ENCODE measurements around the gene GALNT13.

Gene GALNT13

DNA sequence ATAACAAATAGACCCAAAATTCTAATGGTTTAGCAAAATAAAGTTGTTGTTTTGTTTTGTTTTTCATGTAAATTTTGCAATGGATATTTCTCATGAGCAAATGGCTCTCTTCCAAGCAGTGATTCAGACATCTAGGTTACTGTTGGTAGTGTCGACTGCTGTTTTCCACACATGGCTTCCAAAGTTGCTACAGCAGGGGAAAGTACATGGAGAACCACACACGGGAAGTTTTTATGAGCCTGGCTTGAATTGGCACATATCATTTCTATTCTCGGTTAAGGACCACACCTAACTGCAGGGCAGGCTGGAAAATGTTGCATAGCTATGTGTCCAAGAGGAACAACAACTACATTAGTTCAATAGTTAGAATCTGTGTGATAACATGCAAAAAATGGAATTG, 262.1 kb downstream of the GALNT13 start:
- DNase-seq, result no peak

DNA sequence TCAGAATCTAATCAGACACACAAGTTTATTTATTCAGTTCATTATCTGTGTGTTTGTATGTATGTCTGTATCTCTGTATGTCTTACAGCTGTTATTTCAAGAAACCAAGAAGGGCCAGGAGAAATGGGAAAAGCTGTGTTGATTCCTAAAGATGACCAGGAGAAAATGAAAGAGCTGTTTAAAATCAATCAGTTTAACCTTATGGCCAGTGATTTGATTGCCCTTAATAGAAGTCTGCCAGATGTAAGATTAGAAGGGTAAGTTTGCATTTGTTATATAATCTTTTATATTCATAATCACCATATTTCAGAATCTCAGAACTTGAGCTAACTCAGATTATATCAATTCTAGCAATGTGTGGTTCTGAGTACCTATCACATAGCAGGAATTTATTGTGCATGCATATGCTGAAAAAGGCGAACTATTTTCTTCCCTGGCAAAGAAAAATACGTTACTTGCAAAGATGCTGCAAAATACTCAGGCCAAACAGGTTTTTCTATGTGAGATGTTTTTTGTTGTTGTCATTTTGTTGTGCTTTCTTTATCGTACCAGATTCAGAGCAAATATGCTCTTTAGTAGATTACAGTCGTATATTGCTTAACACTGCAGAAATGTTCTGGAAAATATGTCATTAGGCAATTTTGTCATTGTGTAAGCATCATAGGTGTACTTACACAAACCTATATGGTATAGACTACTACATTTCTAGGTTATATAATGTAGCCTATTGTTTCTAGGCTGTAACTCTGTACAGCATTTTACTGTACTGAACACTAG, 268.7 kb downstream of the GALNT13 start:
- DNase-seq, result no peak

DNA sequence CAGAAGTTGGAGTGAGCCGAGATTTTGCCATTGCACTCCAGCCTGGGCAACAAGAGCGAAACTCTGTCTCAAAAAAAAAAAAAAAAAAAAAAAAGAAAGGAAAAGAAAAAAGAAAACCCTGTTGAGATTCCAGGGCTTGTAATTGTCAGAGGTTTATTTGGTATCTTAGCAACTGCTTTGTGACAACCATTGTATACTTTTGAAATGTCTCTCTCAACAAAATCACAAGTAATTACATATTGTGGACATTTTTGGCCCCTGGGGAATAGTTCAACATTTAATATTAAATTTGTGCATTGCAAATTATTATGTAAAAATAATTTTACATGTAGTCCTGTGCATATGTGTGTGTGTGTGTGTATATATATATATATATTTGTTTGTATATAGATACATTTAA, 270.8 kb downstream of the GALNT13 start:
- DNase-seq, result no peak

DNA sequence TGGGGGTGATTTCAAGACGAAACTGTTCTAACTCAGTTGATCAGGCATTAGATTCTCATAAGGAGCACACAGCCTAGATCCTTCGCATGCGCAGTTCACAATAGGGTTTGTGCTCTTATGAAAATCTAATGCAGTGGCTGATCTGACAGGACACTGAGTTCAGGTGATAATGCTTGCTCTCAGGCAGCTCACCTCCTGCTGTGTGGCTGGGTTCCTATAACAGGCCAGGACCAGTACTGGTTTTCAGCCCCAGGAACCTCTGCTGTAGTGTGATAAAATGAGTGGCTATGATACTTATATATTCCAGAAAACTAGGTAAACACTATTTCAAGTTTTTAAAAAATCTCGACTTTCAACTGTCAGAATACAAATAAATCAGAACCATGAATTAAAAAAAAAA, 271.4 kb downstream of the GALNT13 start:
- no peak for DNase-seq

DNA sequence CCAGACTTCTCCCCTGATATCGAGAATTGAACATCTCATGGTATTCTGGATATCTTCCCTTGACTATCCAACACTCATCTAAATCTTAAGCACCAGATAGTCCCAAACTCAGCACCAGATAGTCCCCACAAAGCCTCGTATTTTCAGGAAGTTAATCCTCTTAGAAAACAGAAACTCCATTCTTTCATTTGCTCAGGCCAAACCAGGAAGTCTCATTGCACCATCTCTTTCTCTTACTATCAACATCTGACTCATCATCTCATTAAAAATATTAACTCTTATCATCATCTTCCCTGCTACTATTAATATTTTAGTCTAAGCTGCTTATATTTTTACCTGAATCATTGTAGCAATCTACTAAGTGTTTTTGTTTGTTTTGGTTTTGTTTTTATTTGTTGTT, 286.4 kb downstream of the GALNT13 start:
- peak in 1 of 3 donors; percentile 16 for DNase-seq

DNA sequence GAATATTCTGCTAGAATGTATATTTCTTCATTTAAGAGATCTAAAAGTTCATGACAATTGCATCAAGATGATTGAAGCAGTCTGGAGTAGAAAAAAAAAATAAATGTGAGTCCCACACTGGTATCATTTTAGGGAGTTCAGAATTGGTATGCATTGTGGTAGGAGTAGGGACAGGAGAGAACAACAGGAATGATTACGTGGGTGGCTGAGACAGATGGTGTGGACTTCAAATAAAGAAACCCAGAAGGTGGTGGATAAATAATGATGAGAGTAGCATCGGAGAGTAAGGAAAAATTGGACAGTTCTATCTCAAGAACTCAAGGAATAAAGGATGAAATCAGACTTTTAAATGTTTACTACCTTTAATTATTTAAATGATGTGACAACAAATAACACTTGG, 289.6 kb downstream of the GALNT13 start:
- no peak for DNase-seq

DNA sequence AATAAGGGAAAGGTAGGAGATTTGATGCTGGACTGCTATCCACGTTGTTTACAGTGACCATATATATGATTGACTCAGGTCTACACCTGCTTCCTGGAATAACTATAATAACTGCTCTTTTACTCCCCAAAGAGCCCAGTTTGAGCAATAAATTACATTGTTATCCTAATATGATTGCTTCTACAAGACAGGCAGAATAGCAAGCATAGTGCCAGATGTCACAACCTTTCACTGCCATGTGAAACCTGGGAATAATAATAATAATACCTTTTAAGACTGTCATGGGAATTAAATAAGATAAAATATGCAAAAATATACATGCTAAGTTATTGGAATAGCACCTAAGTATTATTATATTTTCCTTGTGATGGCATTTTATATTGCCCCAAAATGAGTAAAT, 298.7 kb downstream of the GALNT13 start:
- DNase-seq, result no peak

DNA sequence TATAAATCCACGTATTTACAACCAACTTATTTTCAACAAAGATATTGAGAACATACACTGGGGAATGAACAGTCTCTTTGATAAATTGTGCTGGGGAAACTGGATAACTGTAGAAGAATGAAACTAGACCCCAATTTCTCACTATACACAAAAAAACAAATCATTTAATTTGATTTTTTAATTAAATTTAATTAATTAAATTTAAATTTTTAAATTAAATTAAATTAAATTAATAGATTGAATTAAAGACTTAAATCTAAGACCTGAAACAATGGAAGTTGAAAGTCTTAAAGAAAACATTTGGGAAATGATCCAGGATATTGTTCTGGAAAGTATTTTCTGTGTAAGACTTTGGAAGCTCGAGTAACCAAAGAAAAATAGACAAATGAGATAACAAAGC, 301.4 kb downstream of the GALNT13 start:
- DNase-seq, result no peak

DNA sequence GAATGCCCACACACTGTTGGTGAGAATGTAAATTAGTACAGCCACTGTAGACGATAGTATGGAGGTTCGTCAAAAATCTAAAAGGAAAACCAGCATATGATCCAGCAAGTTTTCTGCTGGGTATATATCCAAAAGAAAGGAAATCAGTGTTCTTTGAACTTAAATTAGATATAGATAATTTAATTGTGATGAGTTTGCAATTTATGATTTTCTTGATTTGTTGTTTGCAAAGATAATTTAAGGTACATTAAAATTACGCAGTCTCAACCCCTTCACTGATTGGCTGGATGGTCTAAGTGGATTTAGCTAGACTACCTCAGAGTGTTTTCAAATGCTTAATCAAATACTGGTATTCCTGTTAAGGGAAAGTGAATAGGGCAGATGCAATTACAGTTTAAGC, 302.2 kb downstream of the GALNT13 start:
- DNase-seq, result no peak

DNA sequence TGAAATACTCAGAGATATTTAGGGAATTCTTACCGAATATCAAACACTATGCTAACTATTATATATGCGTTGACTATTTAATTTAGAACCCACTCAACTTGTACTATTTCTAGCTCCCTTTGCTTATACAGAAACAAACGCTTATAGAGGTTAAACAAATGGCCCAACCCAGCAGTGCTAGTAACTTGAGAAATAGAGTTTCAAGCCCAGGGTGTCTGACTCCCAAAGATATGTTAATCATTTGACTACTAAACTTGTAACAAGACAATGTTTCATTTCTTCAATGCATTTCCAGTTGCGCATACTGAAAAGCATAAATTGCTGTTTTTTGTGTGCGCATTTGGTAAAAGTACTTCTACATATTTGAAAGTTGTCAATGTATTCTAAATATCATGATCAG, 310.3 kb downstream of the GALNT13 start:
- no peak for DNase-seq

DNA sequence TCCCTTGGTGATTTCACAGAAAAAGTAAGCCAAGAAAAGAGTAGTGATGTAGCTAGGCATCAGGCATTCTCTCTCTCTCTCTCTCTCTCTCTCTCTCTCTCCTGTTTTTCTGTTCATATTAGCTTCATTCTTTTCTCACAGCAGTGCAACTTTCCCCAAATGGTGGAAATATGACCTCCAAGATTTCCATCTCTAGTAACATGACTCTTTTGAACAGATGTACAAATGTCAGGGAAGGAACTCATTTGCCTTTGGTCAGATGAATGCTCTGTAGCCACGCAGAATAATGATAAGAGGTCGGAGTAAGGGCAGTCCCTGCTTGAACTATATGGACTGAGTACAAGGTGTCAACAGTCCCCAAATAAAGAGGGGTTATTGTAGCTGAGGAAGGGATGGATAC, 316.2 kb downstream of the GALNT13 start:
- no peak for DNase-seq

DNA sequence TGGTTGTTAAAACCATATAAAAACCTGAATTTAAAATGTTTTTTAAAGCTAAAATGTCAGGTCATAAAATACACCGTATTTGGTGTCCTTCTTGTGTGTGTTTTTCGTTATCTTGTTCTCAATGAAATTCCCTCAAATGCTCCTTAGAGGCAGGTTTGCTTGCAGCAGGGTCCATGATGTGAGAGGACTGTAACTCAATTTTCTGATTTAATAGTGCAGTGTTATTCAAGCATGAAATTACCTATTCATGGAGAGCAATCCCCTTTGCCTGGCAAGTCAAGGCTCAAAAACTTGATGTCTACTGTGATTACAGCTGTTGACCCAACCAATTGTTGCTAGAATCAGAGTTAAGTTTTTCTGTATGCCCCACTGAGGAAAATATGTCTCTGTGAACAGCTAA, 318.2 kb downstream of the GALNT13 start:
- DNase-seq, result no peak

DNA sequence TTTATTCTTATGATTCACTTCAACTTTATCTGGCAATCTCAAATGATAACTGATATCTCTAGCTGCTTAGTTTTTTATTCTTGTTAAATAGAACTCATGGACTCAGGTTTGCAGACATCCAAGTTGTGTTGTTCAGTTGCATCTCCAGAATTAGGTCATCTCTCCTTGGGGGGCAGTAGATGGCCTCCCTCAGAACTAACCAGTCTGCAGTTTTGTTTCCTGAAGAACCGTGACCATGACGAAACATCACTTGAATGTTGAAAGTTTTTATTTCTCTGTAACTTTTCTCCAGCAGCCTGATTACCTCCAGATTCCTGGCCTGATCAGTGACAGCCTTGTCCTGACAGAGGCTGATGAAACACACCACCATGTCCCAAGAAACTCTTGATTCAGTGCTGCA, 321.5 kb downstream of the GALNT13 start:
- DNase-seq, result no peak

DNA sequence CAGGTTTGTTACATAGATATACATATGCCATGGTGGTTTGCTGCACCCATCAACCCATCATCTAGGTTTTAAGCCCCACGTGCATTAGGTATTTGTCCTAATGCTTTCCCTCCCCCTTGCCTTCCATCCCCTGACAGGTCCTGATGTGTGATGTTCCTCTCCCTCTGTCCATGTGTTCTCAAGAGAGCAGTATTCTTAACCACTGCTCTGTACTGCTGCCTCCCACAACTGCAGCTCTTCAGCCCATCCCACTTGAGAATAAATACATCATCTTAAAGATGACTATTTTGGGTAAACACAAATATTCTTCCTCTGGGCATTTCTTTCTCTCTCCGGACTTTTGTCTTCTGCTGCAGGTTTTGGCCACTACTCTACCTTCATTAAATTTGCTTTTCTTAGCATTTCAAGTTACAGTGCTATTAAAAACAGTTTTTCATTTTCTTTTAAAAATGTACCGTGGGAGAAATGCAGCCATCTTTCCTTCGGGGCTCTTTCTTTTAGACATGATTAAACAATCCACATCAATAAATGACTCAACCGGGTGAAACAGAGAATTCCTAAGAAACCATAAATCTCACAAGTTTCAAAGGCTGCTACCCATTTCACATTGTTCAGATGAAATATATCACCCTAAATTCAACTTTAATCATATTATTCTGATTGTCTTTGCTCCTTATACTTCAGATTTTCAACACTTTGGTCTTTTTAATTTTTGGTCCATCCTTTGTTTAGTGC, 323.4 kb downstream of the GALNT13 start:
- no peak for DNase-seq

DNA sequence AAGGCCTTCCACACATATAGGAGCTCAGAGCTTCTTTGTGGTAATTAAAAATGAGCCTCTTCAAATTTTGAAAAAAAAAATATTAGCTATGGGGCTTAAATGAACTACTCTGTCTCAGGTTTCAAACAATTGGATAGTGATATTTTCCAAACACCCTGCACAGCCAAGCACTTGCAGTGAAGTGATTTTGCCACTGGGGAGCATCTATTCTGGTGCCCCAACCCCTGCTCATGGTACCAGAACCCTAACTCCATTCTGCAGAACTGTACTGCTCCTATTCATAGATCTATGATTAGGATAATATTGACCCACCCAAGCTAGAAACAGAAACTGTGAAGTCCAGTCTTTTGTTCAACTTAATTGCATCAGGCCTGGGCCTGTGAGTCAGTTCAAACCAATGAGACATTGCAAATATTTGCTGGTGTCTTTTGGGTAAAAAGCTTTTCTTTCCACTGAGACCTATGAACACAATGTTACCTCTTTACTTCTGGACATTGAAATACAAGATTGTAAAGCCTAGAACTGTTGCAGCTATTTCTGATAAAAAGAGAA, 324.0 kb downstream of the GALNT13 start:
- DNase-seq, result no peak

DNA sequence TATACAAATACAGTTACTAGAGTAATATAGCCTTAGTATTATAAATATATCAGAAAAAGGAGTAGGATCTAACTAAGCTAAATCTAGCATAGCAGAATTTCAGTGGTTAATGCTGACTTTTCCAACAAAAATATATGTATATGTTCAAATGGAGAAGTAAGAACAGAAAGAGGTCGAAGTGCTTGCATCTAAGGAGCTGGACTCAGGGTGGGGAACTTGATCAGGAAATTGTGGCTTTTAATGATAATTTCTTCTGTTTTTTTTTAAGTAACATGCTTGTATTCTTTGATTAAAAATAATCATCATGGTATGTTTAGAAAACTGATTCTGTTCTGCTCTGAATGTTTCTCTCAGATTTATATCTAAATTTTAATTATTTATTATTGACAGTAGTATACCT, 327.1 kb downstream of the GALNT13 start:
- peak in 1 of 3 donors; percentile 3 for DNase-seq

DNA sequence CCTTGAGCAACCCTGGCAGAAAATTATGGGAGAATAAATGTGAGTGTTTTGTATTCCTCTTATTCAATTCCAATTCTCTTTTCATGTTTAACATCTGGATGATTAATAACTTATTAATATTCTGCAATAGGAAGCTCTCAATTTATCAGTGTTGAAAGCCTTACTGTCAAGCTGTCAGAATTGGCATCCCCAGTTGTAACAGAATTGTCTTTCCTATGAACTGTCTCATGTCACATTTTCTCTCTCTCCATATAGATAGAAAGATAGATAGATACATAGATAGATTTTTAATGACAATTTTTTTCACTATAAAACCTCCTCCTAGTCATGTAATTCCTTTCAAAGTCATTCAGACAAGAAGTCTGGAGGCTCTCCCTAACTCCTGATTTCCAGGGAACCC, 331.5 kb downstream of the GALNT13 start:
- DNase-seq, result no peak

DNA sequence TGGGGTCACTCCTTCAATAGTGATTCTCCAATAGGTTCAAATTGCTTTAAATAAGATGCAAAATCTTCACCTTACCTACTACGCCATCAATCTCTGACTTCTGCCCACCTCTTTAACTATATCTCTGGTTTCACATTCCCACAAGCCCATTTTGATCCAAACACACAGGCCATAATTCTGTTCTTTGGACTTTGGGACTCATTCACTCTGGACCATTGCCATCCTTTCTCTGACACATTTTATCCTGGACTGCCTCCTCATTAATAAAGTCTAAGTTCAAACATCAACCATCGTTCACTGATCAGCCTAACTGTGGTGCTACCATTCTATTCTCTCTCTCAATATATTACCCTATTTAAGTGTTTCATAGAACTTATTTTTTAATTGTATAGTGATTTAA, 332.2 kb downstream of the GALNT13 start:
- no peak for DNase-seq

DNA sequence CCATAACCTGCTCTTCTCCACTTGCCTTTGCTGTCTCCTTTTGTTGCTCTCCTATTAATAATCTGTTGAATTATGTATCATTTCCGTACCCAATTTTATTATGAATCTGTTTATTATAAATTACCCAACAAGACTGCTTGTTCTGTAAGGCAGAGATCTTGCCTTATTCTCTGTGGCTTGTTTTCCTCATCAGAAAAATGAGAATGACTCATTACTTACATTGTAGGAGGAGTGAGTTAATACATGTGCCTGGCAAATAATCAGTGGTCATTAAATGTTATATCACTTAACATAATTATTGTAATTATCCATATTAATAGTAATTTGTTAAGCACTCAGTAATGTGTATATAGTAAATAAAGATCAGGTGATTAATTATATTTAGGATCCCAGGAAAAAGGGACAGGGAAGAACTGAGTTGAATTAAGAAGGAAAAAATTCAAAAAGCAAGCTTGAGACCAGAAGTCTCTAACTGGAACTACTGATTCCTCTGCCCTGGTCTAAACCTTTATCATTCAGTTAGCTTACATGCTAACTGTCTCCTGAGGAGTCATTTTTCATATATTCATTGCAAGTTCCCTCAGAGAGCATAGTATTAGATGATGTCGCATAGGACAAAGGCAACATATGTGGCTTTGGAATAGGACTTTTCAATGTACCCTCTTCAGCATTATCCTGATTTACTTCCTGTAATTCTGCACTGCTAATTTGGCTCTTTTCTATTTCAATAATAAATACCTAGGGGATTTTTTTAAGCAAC, 335.7 kb downstream of the GALNT13 start:
- no peak for DNase-seq

DNA sequence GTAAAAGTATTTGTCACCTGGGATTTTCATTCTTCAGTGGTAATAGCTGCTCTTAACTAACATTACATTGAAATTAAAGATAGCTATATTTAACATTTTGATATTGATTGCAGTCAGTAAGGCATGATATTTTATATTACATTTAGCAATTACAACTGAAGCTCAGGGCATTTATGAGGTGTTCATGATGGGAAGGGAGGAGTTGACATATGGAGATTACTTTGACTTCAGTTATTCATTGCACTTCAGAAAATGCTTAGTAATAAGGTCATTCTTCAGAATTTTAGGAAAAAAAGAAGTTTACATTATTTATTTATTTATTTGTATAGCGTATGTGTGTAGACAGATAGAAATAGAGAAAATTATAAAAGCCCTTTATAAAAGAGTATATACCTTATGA, 352.0 kb downstream of the GALNT13 start:
- DNase-seq, result no peak

DNA sequence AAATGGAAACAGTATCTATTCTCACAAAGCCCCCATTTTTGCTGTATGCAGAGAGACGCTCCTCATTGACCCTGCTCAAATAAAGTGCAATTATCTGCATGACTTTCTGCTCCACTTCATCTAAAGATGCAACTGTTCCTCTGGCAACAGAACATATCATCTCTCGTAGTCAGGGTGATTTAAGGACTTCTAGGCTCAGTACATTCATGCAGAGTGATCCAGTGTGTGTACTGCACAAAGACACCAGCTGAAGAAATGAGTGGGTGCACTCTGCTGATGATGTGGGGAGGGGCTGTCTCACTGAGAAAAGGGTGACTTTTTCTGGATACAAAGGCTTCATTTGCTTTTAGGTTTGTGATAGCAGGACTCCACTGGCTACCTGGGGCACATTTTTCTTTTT, 355.2 kb downstream of the GALNT13 start:
- no peak for DNase-seq

DNA sequence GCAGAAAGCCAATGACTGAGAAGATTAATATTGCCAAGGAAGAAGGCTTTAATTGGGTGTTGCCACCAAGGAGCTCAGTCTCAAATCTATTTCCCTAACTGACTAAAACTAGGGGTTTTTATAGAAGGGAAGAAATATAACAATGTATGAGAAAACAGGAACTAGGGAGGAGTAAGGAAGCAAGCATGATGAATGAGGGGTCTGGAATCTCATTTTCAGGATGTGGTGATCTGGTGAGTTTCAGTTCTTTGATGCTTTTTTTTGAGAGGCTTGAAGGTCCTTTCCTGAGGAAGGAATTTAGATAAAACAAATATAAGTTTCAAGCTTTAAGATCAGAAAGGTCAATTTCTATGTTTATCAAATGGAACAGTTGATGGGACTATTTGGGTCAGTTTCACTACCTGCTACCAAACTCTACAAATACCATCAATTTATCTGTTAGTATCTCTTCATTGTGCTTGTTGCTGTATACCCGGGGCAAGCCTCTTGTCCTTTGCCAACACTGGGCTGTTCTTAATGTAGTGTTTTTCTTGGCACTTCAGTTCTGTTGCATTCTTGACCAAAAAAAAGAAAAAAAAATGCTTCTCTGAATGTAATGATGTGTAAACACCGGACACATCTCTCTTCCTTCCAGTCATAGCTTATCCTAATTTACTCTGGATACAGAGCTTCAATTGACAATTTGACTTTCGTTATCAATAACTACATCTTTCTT, 357.0 kb downstream of the GALNT13 start:
- DNase-seq, result no peak

DNA sequence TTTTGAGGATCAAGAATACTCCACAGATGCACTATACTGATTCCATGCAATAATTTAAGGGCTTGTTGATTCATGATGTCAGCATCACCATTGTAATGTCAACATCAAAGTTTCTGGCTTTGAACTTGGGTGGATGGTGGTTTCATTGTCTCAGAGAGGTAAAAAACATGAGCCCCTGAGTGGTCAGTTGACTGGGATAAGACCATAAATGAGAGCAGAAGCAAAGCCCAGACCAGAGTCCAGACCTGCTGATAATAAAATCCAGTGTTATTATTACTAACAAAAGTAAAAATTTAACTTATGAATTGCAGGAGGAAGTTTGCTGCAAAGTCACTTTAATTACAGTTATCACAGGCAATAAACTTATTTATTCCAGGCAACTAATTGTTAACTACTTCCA, 358.2 kb downstream of the GALNT13 start:
- no peak for DNase-seq
